ENCODE measurements around the gene FAM9B.
"Not testable (repeated sequence)": the region's sequence is repeated elsewhere in the genome, so short reads cannot be mapped to it uniquely, and the experiment has no call there.

FAM9B gene

DNA sequence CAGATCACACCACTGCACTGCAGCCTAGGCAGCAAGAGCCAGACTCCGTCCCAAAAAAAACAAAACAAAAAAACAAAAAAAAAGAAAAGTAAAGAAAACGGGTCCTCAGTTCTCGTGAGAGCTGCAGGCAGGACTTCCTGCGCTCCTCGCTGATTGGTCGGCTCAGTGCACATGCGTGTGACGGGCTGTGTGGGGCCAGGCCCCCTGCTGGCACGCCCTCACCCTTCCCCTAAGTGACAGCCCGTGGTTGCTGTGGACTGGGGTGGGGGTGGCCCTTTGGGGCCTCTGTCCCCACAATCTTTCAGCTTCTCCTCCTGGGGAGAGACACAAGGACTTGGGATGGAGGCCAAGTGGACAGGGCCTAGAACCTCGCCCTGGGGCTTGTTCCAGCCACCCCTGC, at the start of gene FAM9B:
Gene FAM9B (minus strand): TSS at position 139 of the 400 bp plus-strand sequence. CDS start 1,141 bp downstream, outside the sequence.
- DNase-seq (ENCODE audit: low spot score): no peak

DNA sequence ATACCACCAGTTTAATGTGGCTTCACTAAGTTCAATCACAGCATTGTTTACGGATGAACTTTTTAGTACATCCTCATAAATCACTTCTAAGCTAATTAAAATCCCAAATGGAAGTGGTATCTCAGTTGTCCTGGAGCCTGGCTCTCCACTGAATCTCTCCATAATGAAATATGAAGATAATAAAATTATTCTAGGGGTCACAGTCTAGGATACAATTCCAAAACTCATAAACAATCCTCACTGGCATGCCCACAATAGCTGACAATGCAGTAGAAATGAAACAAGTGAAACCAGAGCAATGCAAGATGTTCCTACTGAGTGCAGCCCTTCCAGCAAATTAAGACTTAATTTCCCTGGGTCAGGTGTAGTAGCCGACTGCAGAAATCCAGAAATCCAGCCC, 47.3 kb upstream of the FAM9B start:
- DNase-seq (ENCODE audit: low spot score): no peak

DNA sequence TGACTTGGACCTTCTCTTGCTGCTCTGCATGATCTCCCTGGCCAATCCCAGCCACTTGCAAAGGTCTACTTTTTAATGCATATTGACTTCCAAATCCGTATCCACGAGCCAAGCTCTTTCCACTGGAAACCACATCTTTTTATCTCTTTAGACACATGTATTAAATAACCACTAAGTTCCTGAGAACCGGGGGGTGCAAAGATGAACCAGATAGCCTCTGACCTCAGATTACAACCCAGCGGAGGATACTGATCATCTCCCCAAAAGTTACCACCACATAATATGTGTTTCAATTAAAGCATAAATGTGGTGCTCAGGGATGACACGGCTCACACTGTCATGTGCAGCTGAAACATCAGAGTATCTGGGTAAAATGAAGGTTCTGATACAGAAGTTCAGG, 40.4 kb upstream of the FAM9B start:
- no peak for DNase-seq (ENCODE audit: low spot score)

DNA sequence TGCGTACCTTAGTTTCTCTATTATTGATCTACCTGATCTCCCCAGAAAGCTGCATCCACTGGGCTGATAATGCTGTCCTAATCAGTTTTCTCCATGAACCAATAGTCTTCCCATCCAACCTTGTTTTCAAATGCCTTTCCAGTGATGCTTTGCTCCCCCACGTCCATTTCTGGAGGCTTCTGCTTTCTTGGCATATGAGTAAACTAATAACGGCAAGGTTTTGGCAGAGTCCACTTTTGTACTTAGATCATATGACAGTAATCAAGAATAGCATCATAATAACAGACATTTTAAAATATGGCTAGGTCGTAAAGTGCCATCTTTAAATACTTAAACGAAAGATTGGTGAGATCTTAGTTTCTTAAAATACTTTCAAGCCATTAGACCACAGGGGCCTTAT, 38.4 kb upstream of the FAM9B start:
- DNase-seq (ENCODE audit: low spot score): no peak

DNA sequence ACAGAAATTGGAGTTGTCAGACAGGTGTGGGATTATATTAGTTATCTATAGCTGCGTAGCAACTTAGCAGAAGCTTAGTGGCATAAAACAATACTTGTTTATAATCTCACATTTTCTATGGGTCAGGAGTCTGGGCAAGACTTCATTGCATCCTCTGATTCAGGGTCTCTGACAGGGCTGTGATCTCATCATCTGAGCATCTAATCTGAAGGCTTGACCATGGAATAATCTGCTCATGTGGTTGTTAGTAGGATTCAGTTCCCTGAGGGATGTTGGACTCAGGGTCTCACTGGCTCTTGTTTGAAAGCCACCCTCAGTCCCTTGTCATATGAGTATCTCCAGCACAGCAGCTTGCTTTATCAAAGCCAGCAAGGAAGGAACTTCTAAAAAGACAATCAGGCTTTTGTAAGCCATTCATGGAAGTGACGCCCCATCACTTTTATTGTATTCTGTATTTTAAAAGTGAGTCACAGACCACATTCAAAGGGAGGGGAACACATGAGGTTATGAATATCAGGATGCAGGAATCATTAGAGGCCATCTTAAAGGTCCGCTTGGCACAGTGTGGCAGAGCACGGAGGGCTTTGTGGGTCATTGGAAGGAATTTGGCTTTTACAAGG, 37.2 kb upstream of the FAM9B start:
- DNase-seq (ENCODE audit: low spot score): peak; percentile 28

DNA sequence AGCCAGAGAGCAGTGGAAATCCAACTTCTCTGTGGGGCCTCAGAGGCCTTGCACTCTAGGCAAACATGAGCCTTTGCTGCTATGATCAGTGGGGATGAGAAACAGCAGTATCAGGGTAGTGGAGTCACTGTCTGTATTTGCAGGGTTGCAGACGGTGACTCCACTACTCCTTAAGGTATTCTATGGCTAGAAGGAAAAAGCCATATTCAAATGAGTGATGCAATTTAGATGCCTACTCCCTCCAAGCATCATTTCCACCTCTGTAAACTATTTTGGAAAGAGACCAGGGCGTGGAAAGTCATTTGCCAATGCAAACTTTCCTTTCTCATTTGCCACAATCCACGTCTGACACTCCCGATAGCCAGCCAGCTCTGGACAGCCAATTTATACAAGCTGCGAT, 35.6 kb upstream of the FAM9B start:
- DNase-seq (ENCODE audit: low spot score): no peak

DNA sequence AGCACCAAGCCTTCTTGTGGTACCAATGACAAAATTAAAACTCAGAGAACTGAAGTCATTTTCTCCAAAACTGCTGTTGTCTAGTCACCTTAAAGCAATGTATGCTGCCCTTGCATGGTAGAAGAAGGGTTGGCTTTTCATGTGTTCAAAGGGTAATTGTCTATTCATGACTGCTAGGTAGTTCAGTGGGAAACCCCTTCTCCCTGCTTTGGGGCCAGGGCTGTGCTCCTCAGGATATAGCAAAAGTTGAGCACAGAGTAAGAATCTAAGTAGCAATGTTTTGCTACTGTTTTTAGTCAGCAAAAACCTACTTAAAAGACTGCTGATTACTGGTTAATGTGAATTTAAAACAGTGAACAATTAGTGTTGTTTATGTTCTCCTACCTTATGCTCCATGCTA, 30.8 kb upstream of the FAM9B start:
- no peak for DNase-seq (ENCODE audit: low spot score)

DNA sequence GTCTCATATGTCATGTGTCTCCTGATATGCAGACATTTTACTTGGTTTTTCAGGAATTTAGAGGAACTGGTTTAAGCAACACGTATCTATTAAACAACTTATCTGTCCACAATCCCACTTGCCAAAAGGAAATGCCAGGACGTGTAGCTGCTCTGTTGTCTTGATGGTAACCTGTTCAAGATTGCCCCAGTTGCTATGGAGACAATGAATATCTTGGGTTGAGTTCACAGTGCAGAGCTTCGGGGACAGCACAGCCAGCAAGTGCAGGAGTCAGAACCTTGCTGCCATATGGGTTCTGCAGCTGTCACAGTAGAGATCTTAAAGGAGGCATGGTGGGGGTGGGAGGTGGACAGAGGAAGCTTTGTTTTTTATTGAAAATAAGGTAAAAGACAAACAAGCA, 28.7 kb upstream of the FAM9B start:
- DNase-seq (ENCODE audit: low spot score): no peak

DNA sequence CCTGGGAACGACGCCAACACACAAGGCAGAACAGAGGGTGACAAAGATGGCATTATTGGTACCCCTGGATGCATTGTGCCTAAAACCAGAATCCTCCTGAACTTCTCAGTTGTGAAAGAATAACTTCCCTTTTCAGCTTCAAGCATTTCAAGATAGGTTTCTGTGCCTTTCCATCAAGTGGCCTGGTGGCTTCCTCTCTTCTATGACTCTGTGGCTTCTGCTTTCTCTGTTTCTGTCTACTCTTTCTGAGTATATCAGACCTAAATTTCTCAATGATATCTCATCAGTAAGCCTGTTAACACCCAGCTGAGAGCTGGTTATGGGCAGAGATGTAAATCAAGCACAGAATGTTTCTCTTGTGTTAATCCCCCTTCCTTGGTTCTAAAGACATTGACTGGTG, 21.4 kb upstream of the FAM9B start:
- DNase-seq (ENCODE audit: low spot score): no peak

DNA sequence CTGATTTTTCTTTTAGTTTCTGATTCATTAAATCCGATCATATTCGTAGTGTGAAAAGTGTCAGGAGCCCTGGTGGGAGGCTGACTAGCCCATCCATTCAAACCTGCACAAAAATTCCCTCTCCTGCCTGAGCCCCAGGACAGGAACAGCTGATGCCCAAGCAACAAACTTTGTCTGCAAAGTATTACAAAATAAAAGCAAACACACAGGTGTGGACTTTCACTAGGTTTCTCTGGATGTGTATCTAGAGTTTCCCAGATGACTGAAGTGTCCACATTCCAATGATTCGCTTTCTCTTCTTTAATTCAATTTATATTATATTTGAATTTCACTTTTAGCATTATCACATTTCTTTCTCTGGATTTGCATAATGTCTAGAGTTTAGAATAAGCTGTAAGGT, 18.2 kb upstream of the FAM9B start:
- DNase-seq (ENCODE audit: low spot score): no peak

DNA sequence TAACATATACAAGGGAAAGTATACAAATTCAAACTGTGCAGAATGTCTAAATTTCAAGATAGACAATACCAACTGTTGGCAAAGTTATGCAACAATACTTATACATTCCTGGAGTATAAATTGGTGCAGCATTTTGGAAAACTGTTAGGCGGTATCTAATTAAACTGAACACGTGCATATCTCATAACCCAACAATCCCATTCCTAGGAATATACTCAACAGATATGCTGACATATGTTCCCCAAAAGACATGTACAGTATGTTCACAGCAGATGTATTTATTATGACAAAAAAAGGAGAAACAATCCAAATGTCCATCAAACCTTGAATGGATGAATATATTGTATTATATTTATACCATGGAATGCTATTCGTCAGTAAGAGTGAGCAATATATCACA, 16.4 kb upstream of the FAM9B start:
- DNase-seq (ENCODE audit: low spot score): no peak

DNA sequence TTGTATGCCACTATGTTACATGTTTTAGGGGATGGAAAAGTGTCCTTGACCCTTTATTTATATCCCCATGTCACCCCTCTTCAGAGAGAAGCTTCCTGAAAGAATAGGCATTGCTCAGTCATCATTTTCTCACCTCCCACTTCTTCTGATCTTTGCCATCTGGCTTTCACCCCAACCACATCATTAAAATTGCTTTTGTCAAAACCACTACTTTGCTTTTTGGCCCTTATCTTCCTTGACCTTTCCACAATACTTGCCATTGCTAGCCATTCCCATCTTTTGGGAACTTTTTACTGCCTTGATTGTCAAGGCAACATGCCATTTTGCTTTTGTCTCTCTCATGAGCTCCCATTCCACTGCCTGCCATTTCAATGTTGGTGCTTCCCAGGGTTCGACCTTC, 14.9 kb upstream of the FAM9B start:
- DNase-seq (ENCODE audit: low spot score): no peak

DNA sequence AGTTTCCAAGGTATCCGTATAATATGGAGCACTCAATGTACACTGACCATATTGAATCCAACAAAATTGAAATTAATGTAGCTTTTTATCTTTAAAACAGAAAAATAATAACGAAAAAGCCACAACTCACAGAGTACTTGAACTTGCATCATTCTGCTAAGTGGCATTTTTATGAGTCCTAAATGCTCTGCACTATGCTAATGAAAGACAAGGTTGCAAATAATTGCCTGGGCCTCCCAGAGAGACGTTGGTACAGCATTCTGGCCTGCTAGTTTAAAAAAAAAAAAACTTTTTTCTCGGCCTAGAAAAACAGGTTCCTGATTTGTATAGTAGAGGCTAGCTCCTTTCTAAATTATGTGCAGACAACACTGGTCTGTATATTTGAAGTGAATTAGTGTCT, 4.3 kb upstream of the FAM9B start:
- DNase-seq (ENCODE audit: low spot score): no peak

DNA sequence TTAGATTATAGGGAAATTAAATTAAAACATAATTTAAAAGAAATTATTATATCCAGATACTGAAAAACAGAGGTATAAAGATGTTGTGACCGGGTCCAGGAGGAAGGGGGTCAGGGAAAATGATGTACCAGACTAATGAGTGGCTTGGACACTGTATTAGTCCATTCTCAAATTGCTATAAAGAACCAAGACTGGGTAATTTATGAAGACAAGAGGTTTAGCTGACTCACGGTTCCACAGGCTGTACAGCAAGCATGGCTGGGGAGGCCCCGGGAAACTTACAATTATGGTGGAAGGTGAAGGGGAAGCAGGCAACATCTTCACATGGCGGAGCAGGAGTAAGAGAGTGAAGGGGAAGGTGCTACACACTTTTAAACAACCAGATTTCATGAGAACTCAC, 3.4 kb upstream of the FAM9B start:
- DNase-seq (ENCODE audit: low spot score): no peak

DNA sequence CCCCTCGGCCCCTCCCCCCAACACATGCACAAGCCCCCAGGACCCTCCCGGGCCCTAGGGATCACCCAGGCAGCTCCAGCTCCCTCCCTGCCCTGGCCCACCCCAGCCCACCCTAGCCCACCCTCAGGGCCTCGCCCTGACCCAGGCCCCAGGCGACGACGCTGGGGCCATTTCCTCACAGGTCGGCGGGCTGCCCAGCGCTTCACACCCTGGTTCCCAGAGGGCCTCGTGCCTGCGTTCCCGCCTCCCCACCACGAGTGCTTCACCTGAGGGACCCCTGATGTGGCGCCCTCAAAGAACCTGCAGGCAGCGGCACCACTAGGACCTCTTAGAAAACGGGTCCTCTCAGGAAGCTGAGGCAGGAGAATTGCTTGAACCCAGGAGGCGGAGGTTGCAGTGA, 341 bp downstream of the FAM9B start:
- no peak for DNase-seq (ENCODE audit: low spot score)

DNA sequence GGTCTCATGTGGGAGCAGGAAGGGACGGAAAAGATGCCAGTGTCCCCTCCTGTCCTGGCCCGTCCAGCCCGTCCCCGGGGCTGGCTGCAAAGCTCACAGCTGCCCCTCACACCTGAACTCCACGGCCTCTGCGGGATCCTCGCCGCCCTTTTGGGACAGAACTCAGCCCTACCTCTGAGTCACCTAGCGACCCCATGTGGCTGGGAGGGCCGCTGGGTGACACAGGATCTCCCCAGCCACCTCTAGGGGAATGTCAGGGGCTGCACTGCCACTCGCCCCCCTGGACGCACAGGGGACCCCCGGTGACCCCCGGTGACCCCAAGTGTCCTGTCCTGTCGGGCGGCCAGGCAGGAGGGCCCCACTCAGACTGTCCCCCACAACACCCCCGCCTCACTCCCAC, 748 bp downstream of the FAM9B start:
- no peak for DNase-seq (ENCODE audit: low spot score)

DNA sequence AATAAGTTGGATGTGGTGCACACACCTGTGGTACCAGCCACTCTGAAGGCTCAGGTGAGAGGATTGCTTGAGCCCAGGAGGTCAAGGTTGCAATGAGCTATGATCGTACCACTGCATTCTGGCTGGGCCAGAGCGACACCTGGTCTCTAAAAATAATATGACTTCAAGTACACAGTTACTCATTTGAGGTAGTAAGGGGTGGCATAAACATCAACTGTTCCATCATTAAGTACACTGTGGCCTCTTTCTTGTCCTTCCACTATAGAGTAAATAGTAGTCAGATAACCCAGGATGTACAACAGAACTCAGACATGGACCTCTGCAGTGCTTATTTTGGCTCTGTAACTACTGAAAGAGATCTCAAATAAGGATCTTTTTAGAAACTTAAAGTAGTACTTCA, 10.6 kb downstream of the FAM9B start:
- DNase-seq (ENCODE audit: low spot score): no peak

DNA sequence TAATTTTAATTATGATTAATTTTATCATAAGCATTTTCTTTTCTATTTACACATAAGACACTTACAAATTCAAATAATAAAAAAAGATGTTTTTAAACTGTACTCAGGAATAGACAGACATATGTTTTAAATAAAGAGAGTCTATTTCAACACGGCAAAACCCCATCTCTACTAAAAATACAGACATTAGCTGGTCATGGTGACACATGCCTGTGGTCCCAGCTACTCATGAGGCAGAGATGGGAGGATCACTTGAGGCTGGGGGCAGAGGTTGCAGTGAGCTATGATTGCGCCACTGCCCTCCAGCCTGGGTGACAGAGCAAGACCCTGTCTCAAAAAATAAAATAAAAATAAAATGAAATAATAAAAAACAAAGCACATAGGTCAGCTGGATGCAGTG, 14.8 kb downstream of the FAM9B start:
- no peak for DNase-seq (ENCODE audit: low spot score)

DNA sequence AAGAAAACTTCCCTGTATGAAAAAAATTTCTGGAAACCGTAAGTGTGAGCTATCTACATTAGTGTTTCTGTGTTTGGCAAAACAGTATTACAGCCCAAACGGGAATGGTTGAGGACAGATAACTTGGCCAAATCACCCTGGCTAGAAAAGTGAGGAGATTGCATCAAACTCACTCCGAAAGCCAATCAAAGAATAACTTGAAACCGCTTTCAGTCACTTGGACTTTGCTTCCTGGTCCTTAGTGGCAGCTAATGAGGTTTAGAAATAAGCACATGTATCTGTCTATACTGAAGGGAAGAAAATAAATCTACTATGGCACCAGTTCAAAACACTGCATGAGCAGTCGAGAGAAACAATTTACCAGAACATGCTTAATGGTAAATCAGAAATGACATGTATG, 15.6 kb downstream of the FAM9B start:
- DNase-seq (ENCODE audit: low spot score): not testable (repeated sequence)

DNA sequence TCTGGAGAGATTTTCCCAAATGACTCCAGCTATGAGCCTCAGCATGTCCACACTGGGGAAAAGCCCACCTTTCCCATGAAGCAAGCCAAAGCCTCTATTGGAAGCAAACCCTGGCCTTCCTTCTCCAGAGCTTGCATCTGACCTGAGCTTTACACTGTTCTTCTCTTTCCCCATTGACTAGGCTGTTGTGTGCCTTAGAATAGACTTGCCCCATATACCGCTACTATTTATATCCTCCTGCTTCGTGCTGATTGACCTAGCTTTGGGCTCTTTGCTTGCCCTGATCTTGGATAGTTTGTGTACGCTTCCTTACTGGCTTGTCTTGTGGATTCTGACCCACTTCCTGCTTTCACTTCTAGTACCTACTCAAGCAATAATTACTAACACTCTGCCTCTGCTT, 30.9 kb downstream of the FAM9B start:
- DNase-seq (ENCODE audit: low spot score): no peak

DNA sequence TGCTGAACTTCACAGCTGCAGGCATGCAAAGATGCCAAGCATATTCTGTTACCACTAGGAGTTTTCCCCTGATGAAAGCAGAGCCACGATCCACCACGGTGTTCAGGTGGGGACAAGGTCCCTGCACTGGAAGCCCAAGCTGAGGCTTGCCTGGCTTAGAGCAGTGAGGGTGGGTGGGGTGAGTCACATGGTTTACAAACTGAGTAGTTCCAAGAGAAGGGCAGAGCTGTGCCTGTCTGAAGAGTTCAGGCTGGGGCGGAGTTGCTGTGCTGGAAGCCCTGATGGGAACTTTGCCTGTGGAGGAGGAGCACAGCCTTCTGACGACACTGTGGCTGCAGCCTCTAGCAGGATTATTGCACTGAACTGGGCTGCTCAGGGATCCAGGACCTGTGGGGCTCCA, 45.5 kb downstream of the FAM9B start:
- no peak for DNase-seq (ENCODE audit: low spot score)

DNA sequence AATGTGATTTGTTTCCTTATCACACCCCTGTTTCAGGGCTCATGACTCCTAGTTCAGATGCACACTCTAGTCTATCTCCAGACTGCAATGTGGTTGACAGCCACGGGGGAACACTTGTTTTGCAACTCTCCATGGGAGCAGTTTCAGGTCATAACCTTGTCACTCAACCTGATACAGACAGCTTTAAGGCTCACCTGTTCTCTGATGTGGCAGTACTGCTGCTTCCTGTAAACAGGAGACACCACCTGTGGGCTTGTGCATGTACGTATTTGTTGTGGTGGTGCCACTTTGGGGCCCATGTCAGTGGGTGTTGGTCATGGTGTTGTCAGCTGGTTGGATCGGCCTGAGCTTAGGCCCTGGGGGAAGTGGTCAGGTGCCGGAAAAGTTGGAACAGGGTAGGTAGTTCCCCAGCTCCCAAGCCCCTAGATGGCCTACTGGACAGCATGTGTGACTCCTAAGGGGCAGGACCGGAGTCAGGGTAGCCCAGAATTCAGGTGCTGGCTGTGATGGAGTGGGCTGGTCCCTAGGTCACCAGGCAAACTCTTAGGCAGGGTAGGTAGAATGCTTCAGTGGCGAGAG, 46.2 kb downstream of the FAM9B start:
- DNase-seq (ENCODE audit: low spot score): no peak

DNA sequence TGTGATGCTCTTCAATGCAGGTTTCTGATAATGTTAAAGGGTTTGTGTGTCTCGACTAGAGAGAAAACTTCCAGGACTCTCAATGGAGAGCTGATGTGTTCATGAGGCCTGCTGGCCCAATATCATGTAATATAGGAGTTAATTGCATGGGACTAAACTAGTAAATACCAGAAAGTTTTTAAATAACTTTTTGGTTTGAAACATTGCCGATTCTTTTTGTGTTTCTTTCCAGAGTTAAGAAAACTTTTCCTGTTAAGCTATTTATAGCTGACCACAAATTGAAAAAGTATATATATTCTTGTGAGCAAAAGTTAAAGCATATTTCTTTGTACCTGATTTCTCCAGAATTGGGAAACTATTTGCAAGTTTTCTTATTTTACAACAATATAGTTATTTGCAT, 49.7 kb downstream of the FAM9B start:
- DNase-seq (ENCODE audit: low spot score): no peak

DNA sequence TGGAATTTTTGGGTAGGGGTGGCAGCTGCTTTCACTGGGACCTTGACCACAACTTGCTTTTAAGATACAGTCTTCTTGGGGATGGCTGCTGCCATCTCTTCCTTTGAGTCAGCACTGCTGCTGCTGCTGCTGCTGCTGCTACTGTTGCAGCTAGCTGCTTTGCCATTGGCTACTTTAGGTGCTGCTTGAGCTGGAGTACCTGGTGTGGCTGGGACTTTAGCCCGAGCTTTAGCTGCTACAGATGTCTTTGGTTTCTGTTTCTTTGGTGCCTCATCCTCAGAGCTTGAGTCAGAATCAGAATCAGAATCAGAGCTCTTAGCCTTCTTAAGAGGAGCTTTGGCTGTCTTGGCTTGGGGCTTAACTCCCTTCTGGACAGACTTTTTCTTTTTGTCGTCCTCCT, 52.2 kb downstream of the FAM9B start:
- no peak for DNase-seq (ENCODE audit: low spot score)

DNA sequence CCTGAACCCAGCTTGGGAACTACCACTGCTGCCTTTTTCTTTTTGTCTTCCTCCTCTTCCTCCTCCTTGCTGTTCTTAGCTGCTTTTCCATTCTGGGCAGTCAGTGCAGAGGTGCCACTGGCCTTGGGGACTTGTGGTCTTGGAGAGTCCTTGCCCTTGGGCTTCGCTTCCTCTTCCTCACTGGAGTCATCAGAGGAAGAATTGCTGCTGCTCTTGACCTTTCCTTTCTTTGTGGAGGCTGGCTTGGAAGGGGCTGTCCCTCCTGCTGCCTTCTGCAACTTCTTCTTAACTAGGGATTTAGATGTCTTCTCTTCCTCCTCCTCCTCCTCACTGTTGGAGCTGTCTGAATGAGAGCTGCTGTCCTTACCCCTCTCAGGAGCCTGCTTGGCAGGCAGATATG, 53.2 kb downstream of the FAM9B start:
- DNase-seq (ENCODE audit: low spot score): no peak

All from kidney capillary endothelial cell (primary cell).